HepG2 (cell line): ENCODE measurements around the gene C5AR1. TPM values are rescaled to one million over a fixed set of nuclear protein-coding genes. Genes with fewer than 3 reads are reported as not detected.

Experiments
- AGO1 ChIP-seq: fragments of 200-400 bp; formaldehyde crosslinking; IDR thresholded peaks from 2 replicates; pipeline ENCODE4 v1.6.1; 2017; ENCODE audit warnings: mild to moderate bottlenecking, low read depth, low read length, moderate library complexity; ENCODE audit not compliant: poor library complexity, severe bottlenecking
- AGO2 ChIP-seq: fragments of 200-400 bp; formaldehyde crosslinking; optimal IDR thresholded peaks from 2 replicates; pipeline ENCODE3; 2017; ENCODE audit warnings: mild to moderate bottlenecking, low read depth, low read length, moderate library complexity
- DMAP1 ChIP-seq: IDR thresholded peaks from 2 replicates; pipeline ENCODE4 v1.6.1; 2016
- FIP1L1 ChIP-seq: fragments of 200-400 bp; formaldehyde crosslinking; IDR thresholded peaks from 2 replicates; pipeline ENCODE4 v1.6.1; 2018; ENCODE audit warnings: low read depth, mild to moderate bottlenecking, low read length, moderate library complexity, borderline replicate concordance; ENCODE audit not compliant: insufficient read depth
- ISL2 ChIP-seq: sonication (generic); formaldehyde crosslinking; IDR thresholded peaks from 2 replicates; pipeline ENCODE4 v1.5.0; 2020; ENCODE audit warnings: missing genetic modification reagents
- MAFF ChIP-seq: IDR thresholded peaks from 2 replicates; pipeline ENCODE4 v1.6.1; 2011; ENCODE audit warnings: low read depth, low read length, improper control_type of control experiment
- MAX ChIP-seq: IDR thresholded peaks from 2 replicates; pipeline ENCODE4 v1.6.1; 2012; ENCODE audit warnings: inconsistent platforms
- PHF8 ChIP-seq: sonication (generic); formaldehyde crosslinking; IDR thresholded peaks from 2 replicates; pipeline ENCODE4 v1.5.0; 2020; ENCODE audit warnings: missing genetic modification reagents
- PRMT3 ChIP-seq: sonication (generic); formaldehyde crosslinking; IDR thresholded peaks from 2 replicates; pipeline ENCODE4 v1.8.1; 2022; ENCODE audit warnings: low read depth, mild to moderate bottlenecking, moderate library complexity, missing genetic modification reagents, borderline replicate concordance
- SCMH1 ChIP-seq: sonication (generic); formaldehyde crosslinking; IDR thresholded peaks from 2 replicates; pipeline ENCODE4 v1.9.0; 2021; ENCODE audit warnings: missing genetic modification reagents, mild to moderate bottlenecking, borderline replicate concordance
- SYNCRIP ChIP-seq: fragments of 200-400 bp; formaldehyde crosslinking; IDR thresholded peaks from 2 replicates; pipeline ENCODE4 v1.6.1; 2018; ENCODE audit warnings: mild to moderate bottlenecking, low read depth, low read length; ENCODE audit not compliant: insufficient read depth
- TCF12 ChIP-seq, 2 experiments: fragments of 450-650 bp in 1 of 2; sonication (generic) in 1 of 2; formaldehyde crosslinking in 1 of 2; IDR thresholded peaks; 2 replicates each; pipeline versions ENCODE4 v1.6.1 to v1.8.0; 2017 to 2022; ENCODE audit warnings: antibody characterized with exemption in 1 of 2, mild to moderate bottlenecking in 1 of 2, missing genetic modification reagents in 1 of 2, moderate library complexity in 1 of 2
- ZBTB21 ChIP-seq: sonication (generic); formaldehyde crosslinking; IDR thresholded peaks from 2 replicates; pipeline ENCODE4 v1.4.0; 2020; ENCODE audit warnings: missing genetic modification reagents
- ZBTB33 ChIP-seq: sonication (generic); formaldehyde crosslinking; IDR thresholded peaks from 2 replicates; pipeline ENCODE4 v1.4.0; 2020; ENCODE audit warnings: missing genetic modification reagents
- ZNF20 ChIP-seq: sonication (generic); formaldehyde crosslinking; IDR thresholded peaks from 2 replicates; pipeline ENCODE4 v1.4.0; 2020; ENCODE audit warnings: mild to moderate bottlenecking, moderate library complexity, missing genetic modification reagents
- ZNF318 ChIP-seq: sonication (generic); formaldehyde crosslinking; IDR thresholded peaks from 2 replicates; pipeline ENCODE4 v1.4.0; 2020; ENCODE audit warnings: mild to moderate bottlenecking, missing genetic modification reagents
- polyA plus RNA-seq, 8 experiments: library from polyadenylated mRNA; depleted of rRNA in 3 of 8; stranded (reverse) in 7 of 8; unstranded in 1 of 8; fragments of >200 nt; fragmentation: Illumina TruSeq in 4 of 8; extraction: Trizol in 4 of 8; gene quantifications; 2 replicates each; pipeline versions ENCODE4 v1.2.1 to v1.2.3, GENCODE V29; 2011 to 2016; ENCODE audit warnings: low read depth in 4 of 8, missing spikeins in 1 of 8, mixed read lengths in 1 of 8; ENCODE audit not compliant: insufficient read depth in 1 of 8
- total RNA-seq, 5 experiments: library from RNA; depleted of rRNA; stranded (reverse); fragments of >200 nt; fragmentation: Illumina TruSeq; extraction: Trizol; gene quantifications; 2 replicates each; pipeline ENCODE4 v1.2.3, GENCODE V29; 2016; ENCODE audit warnings: low read depth in 1 of 5
- TF ChIP-seq, protein P1 (sequence below): sonication (generic); formaldehyde crosslinking; conservative IDR thresholded peaks from 2 replicates; pipeline ENCODE4 v1.8.0; 2022; ENCODE audit warnings: missing genetic modification reagents

C5AR1 gene
- total and polyA plus RNA-seq, 2 of the 13 experiments (the other 11 are each of a cell fraction or from before 2014, with no cell fraction given): 0.07 to 1.6 TPM

DNA sequence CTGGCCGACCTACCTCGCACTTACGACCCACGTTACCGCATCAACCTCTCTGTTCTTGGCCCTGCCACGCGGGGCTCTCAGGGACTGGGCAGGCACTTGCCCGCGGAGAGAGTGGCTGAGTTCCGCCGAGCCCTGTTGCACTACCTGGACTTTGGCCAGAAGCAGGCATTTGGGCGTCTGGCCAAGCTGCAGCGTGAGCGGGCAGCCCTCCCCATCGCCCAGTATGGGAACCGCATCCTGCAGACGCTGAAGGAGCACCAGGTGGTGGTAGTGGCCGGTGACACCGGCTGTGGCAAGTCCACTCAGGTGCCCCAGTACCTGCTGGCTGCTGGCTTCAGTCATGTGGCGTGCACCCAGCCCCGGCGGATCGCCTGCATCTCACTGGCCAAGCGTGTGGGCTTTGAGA, 43.6 kb downstream of the C5AR1 start (continued):
- TF ChIP-seq AGO2 (peak; percentile 83), ZBTB33 (CRISPR knock-in tag) (peak; percentile 95), SYNCRIP (no peak), TCF12 (IDR thresholded peaks at IDR 0.05) (no peak), TCF12 (CRISPR knock-in tag; IDR thresholded peaks at IDR 0.05) (no peak), DMAP1 (peak; percentile 43; the same call in 1 of the 2 replicates), MAX (peak; percentile 84), SCMH1 (CRISPR knock-in tag) (no peak), ISL2 (peak; percentile 51; the same call in 1 of the 2 replicates), PHF8 (0 out of 2 replicates have a peak, but pooled peaks have one; percentile 44), PRMT3 (no peak), FIP1L1 (no peak), ZBTB21 (CRISPR knock-in tag) (no peak), ZNF20 (CRISPR knock-in tag) (no peak), MAFF (no peak), ZNF318 (CRISPR knock-in tag) (no peak), AGO1 (no peak)
- TF ChIP-seq, protein P1, sequence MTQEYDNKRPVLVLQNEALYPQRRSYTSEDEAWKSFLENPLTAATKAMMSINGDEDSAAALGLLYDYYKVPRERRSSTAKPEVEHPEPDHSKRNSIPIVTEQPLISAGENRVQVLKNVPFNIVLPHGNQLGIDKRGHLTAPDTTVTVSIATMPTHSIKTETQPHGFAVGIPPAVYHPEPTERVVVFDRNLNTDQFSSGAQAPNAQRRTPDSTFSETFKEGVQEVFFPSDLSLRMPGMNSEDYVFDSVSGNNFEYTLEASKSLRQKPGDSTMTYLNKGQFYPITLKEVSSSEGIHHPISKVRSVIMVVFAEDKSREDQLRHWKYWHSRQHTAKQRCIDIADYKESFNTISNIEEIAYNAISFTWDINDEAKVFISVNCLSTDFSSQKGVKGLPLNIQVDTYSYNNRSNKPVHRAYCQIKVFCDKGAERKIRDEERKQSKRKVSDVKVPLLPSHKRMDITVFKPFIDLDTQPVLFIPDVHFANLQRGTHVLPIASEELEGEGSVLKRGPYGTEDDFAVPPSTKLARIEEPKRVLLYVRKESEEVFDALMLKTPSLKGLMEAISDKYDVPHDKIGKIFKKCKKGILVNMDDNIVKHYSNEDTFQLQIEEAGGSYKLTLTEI (CRISPR knock-in tag): no peak
